RWPE2 (cell line): Measurements from ENCODE around the gene SAMD8.
A peak's percentile ranks its signal among the peaks of the same experiment; 100 is the strongest.
"Not testable (repeated sequence)": the region's sequence is repeated elsewhere in the genome, so short reads cannot be mapped to it uniquely, and the experiment has no call there.

Experiments used
- ATAC-seq: fragments of 200-7000 bp; cut with Tn5 transposase; 3 replicates; pipeline ENCODE4 v1.9.1; 2021; ENCODE audit warnings: low read depth
- DNase-seq: peaks from one replicate; pipeline ENCODE4 v3.0.0-alpha.2; 2020; ENCODE audit warnings: low spot score
- H3K27ac ChIP-seq: fragments of 450-650 bp; 2 replicates; pipeline ENCODE4 v1.5.1; 2017; ENCODE audit warnings: mild to moderate bottlenecking; ENCODE audit not compliant: poor library complexity, severe bottlenecking
- H3K27me3 ChIP-seq: fragments of 250-450 bp; sonication (Bioruptor Pico); 2 replicates; pipeline ENCODE4 v1.5.1; 2021; ENCODE audit warnings: mild to moderate bottlenecking, moderate library complexity; ENCODE audit not compliant: insufficient read depth, poor library complexity, severe bottlenecking
- H3K36me3 ChIP-seq: fragments of 250-450 bp; sonication (Bioruptor Pico); 2 replicates; pipeline ENCODE4 v1.5.1; 2020; ENCODE audit warnings: low read depth, mild to moderate bottlenecking, moderate library complexity
- H3K4me1 ChIP-seq: fragments of 250-450 bp; sonication (Bioruptor Pico); 2 replicates; pipeline ENCODE4 v1.5.1; 2021; ENCODE audit warnings: mild to moderate bottlenecking, moderate library complexity; ENCODE audit not compliant: insufficient read depth, poor library complexity, severe bottlenecking
- H3K4me3 ChIP-seq: fragments of 250-450 bp; sonication (Bioruptor Pico); 2 replicates; pipeline ENCODE4 v1.5.1; 2021; ENCODE audit warnings: mild to moderate bottlenecking, moderate library complexity; ENCODE audit not compliant: severe bottlenecking
- H3K9me3 ChIP-seq: fragments of 250-450 bp; sonication (Bioruptor Pico); 2 replicates; pipeline ENCODE4 v1.5.1; 2021; ENCODE audit warnings: mild to moderate bottlenecking, moderate library complexity; ENCODE audit not compliant: severe bottlenecking
- CTCF ChIP-seq: fragments of 450-650 bp; IDR thresholded peaks from one replicate; pipeline ENCODE4 v1.5.1; 2017; ENCODE audit warnings: mild to moderate bottlenecking, moderate library complexity; ENCODE audit not compliant: poor library complexity, severe bottlenecking

The SAMD8 gene

GRCh38 chr10:75195035-75195763, 83.7 kb downstream of the SAMD8 start:
- no peak for DNase-seq
- H3K4me1 ChIP-seq, result peaks cover 22% of the 10 kb centered on the region
- no peak for TF ChIP-seq CTCF

GRCh38 chr10:75197066-75197465, 85.6 kb downstream of the SAMD8 start:
- no peak overlapping the region for H3K4me3 ChIP-seq
- no peak overlapping the region for H3K27ac ChIP-seq
- H3K27me3 ChIP-seq, result no peaks in the 10 kb centered on the region
- no peaks in the 10 kb centered on the region for H3K36me3 ChIP-seq
- no peak for ATAC-seq
- TF ChIP-seq CTCF, result no peak
- H3K9me3 ChIP-seq, result no peaks in the 10 kb centered on the region
- H3K4me1 ChIP-seq, result peaks cover 15% of the 10 kb centered on the region
- DNase-seq, result no peak

More at GRCh38 chr10:75195035-75195763, 83.7 kb downstream of the SAMD8 start:
- no peak overlapping the region for H3K4me3 ChIP-seq
- H3K27me3 ChIP-seq, result no peaks in the 10 kb centered on the region
- no peaks in the 10 kb centered on the region for H3K36me3 ChIP-seq
- peak; percentile 43; the same call in 2 of the 3 replicates for ATAC-seq
- peak overlapping the region; percentile 35 for H3K27ac ChIP-seq
- no peaks in the 10 kb centered on the region for H3K9me3 ChIP-seq

GRCh38 chr10:75197906-75198305, 86.5 kb downstream of the SAMD8 start:
- Histone ChIP-seq H3K4me1 (peaks cover 17% of the 10 kb centered on the region), H3K9me3 (no peaks in the 10 kb centered on the region), H3K27ac (no peak overlapping the region), H3K4me3 (no peak overlapping the region), H3K27me3 (no peaks in the 10 kb centered on the region), H3K36me3 (no peaks in the 10 kb centered on the region)
- DNase-seq (no peak), ATAC-seq (no peak)
- no peak for TF ChIP-seq CTCF

- not testable (repeated sequence) for H3K4me3 ChIP-seq, ATAC-seq, H3K27ac ChIP-seq, H3K36me3 ChIP-seq, DNase-seq, H3K9me3 ChIP-seq, H3K27me3 ChIP-seq
- H3K4me1 ChIP-seq, result peaks cover 25% of the 10 kb centered on the region
These were observed 88.5 kb downstream of the SAMD8 start for GRCh38 chr10:75199949-75200348.

- H3K27ac ChIP-seq, result no peak overlapping the region
- H3K27me3 ChIP-seq, result no peaks in the 10 kb centered on the region
- H3K4me1 ChIP-seq, result peaks cover 24% of the 10 kb centered on the region
- H3K36me3 ChIP-seq, result no peaks in the 10 kb centered on the region
- DNase-seq (no peak), ATAC-seq (no peak)
- no peak overlapping the region for H3K4me3 ChIP-seq
- no peaks in the 10 kb centered on the region for H3K9me3 ChIP-seq
- no peak for TF ChIP-seq CTCF
These were observed 90.4 kb downstream of the SAMD8 start for GRCh38 chr10:75201793-75202307.
